Neural cell (in vitro differentiated cells): ENCODE data around the gene NOP16.

Experiments
- EP300 ChIP-seq: fragments of 450-650 bp; conservative IDR thresholded peaks from 2 replicates; pipeline ENCODE4 v1.6.1; 2014; ENCODE audit warnings: antibody characterized with exemption, mild to moderate bottlenecking, moderate library complexity; ENCODE audit not compliant: poor library complexity, severe bottlenecking
- EZH2 ChIP-seq: fragments of 200-600, 300-800 bp; shearing (Covaris generic), sonication (generic); IDR thresholded peaks from 2 replicates; pipeline ENCODE4 v1.6.1; 2014; ENCODE audit warnings: antibody characterized with exemption, low read length, borderline replicate concordance, mild to moderate bottlenecking; ENCODE audit not compliant: insufficient read depth, poor library complexity, severe bottlenecking
- POLR2AphosphoS5 ChIP-seq: IDR thresholded peaks from 2 replicates; pipeline ENCODE4 v1.6.1; 2012
- TF ChIP-seq, protein P1 (sequence below): fragments of 450-650 bp; IDR thresholded peaks from 2 replicates; pipeline ENCODE4 v1.5.1; 2014; ENCODE audit warnings: antibody characterized with exemption, mild to moderate bottlenecking, moderate library complexity; ENCODE audit not compliant: poor library complexity, severe bottlenecking
- TF ChIP-seq, protein P2 (sequence below): IDR thresholded peaks from 2 replicates; pipeline ENCODE4 v1.6.1; 2012; ENCODE audit warnings: borderline replicate concordance

DNA sequence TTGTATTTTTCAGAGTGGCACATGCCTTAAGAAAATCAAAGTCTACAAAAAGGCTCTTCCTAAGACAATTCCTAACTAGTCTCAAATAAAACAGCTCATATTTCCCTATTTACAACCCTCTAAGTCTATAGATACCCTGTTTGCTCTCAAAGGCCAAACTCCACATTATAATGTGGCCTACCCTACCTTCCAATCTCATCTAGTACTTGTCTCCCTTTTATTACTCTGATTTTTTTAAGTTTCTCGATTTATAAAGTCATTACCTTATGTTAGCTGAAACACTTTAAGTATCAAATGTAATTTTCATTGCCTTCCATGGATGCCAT lies 46.3 kb downstream of the NOP16 start:
- TF ChIP-seq, protein P1, sequence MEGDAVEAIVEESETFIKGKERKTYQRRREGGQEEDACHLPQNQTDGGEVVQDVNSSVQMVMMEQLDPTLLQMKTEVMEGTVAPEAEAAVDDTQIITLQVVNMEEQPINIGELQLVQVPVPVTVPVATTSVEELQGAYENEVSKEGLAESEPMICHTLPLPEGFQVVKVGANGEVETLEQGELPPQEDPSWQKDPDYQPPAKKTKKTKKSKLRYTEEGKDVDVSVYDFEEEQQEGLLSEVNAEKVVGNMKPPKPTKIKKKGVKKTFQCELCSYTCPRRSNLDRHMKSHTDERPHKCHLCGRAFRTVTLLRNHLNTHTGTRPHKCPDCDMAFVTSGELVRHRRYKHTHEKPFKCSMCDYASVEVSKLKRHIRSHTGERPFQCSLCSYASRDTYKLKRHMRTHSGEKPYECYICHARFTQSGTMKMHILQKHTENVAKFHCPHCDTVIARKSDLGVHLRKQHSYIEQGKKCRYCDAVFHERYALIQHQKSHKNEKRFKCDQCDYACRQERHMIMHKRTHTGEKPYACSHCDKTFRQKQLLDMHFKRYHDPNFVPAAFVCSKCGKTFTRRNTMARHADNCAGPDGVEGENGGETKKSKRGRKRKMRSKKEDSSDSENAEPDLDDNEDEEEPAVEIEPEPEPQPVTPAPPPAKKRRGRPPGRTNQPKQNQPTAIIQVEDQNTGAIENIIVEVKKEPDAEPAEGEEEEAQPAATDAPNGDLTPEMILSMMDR = no peak
- TF ChIP-seq, protein P2, sequence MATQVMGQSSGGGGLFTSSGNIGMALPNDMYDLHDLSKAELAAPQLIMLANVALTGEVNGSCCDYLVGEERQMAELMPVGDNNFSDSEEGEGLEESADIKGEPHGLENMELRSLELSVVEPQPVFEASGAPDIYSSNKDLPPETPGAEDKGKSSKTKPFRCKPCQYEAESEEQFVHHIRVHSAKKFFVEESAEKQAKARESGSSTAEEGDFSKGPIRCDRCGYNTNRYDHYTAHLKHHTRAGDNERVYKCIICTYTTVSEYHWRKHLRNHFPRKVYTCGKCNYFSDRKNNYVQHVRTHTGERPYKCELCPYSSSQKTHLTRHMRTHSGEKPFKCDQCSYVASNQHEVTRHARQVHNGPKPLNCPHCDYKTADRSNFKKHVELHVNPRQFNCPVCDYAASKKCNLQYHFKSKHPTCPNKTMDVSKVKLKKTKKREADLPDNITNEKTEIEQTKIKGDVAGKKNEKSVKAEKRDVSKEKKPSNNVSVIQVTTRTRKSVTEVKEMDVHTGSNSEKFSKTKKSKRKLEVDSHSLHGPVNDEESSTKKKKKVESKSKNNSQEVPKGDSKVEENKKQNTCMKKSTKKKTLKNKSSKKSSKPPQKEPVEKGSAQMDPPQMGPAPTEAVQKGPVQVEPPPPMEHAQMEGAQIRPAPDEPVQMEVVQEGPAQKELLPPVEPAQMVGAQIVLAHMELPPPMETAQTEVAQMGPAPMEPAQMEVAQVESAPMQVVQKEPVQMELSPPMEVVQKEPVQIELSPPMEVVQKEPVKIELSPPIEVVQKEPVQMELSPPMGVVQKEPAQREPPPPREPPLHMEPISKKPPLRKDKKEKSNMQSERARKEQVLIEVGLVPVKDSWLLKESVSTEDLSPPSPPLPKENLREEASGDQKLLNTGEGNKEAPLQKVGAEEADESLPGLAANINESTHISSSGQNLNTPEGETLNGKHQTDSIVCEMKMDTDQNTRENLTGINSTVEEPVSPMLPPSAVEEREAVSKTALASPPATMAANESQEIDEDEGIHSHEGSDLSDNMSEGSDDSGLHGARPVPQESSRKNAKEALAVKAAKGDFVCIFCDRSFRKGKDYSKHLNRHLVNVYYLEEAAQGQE = no peak
- TF ChIP-seq POLR2AphosphoS5 (no peak), EZH2 (no peak), EP300 (no peak)
